ELF-1 (cell line): ENCODE data around the gene SND1.

Experiments
- DNase-seq: peaks from one replicate; pipeline ENCODE4 v3.0.0-alpha.2; 2016; ENCODE audit warnings: low read depth, low spot score

SND1 gene

GRCh38 chr7:128132426-128133069, 480.6 kb downstream of the SND1 start:
- no peak for DNase-seq

DNA sequence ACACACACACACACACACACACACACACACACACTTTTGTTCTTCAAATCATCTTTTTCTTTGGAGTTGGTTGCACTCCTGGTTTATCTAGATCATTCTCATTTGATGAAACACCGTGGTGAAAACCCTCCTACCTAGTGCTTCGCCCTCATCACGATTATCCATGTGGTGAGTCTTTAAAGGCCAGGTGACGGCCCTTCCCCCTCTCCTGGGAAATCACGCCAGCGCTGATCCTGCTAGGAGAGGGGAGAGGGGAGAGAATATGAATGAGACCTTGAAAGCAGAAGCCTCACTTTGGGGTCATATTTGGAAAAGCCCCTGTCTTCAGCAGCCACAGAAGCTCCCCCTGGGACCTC, 483.1 kb downstream of the SND1 start:
- peak; percentile 39 for DNase-seq

GRCh38 chr7:128135515-128136214, 483.7 kb downstream of the SND1 start:
- peak; percentile 72 for DNase-seq

GRCh38 chr7:128136215-128136597, 484.2 kb downstream of the SND1 start:
- DNase-seq, result peak; percentile 71

GRCh38 chr7:128137181-128137580, 485.2 kb downstream of the SND1 start:
- no peak for DNase-seq

DNA sequence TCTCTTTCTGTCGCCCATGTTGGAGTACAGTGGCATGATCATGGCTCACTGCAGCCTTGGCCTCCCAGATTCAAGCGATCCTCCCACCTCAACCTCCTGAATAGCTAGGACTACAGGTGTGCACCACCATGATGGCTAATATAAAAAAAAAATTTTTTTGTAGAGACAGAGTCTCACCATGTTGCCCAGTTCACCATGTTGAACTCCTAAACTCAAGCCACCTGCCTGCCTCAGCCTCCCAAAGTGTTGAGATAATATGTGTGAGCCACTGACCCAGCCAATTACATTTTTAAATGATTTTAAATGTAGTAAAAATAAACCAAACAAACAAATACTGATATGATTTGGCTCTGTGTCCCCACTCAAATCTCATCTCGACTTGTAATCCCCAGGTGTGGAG, 487.4 kb downstream of the SND1 start:
- no peak for DNase-seq

DNA sequence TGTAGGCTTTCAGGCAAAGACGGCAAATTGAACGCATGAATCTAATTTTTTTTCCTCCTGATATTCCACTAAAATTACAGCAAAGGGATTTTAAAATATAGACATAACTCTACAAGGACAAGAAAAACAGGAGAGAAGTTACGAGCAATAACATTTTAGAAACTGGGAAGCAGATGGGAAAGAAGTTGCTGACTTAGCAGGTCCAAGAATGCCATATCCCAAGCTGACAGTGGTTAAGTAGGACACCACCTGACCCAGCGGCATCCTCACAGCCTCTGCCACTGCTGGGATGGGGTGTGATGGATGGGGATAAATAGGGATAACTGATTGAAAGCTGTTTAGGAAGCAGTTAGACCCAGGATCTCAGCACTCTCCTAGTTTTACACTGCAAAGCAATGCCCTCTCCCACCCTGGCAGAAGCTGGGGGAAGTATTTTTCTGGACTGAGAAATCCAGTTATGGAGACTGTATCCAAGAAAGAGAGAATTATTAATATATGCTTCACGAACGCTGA, 489.7 kb downstream of the SND1 start:
- DNase-seq, result no peak
